OCI-LY1 (cell line): Measurements from ENCODE around the gene SART3.

Experiments
- H2AFZ ChIP-seq: fragments of 200-600 bp; sonication (generic), shearing (Covaris generic); 2 replicates; pipeline ENCODE4 v1.6.0; 2014; ENCODE audit warnings: antibody characterized with exemption, mild to moderate bottlenecking, low read length
- H3F3A ChIP-seq: fragments of 200-600 bp; sonication (generic), shearing (Covaris generic); 2 replicates; pipeline ENCODE4 v1.6.0; 2014; ENCODE audit warnings: mild to moderate bottlenecking, antibody characterized with exemption, low read length, moderate library complexity; ENCODE audit not compliant: insufficient read depth
- H3K27ac ChIP-seq: fragments of 200-600 bp; sonication (generic); 2 replicates; pipeline ENCODE4 v1.5.1; 2014; ENCODE audit warnings: low read length, mixed run types, mild to moderate bottlenecking, low read depth; ENCODE audit not compliant: poor library complexity, severe bottlenecking
- H3K27me3 ChIP-seq: fragments of 200-600 bp; sonication (generic); 2 replicates; pipeline ENCODE4 v1.6.0; 2014; ENCODE audit warnings: antibody characterized with exemption, mild to moderate bottlenecking, low read length, moderate library complexity; ENCODE audit not compliant: insufficient read depth
- H3K36me3 ChIP-seq: fragments of 200-600 bp; sonication (generic); 2 replicates; pipeline ENCODE4 v1.6.1; 2014; ENCODE audit warnings: mild to moderate bottlenecking, antibody characterized with exemption, low read length, moderate library complexity, mixed read lengths; ENCODE audit not compliant: insufficient read depth
- H3K4me1 ChIP-seq: fragments of 200-600 bp; sonication (generic); 2 replicates; pipeline ENCODE4 v1.5.1; 2014; ENCODE audit warnings: mild to moderate bottlenecking, low read length, moderate library complexity; ENCODE audit not compliant: insufficient read depth, severe bottlenecking
- H3K4me2 ChIP-seq: fragments of 200-600 bp; sonication (generic), shearing (Covaris generic); 2 replicates; pipeline ENCODE4 v1.6.1; 2014; ENCODE audit warnings: low read length
- H3K4me3 ChIP-seq: fragments of 200-600 bp; sonication (generic); 2 replicates; pipeline ENCODE4 v1.5.1; 2014; ENCODE audit warnings: low read length, low read depth, mild to moderate bottlenecking, mixed read lengths; ENCODE audit not compliant: poor library complexity, severe bottlenecking
- H3K79me2 ChIP-seq: fragments of 200-600 bp; shearing (Covaris generic); 2 replicates; pipeline ENCODE4 v1.6.1; 2016; ENCODE audit warnings: mixed run types, low read length, mixed read lengths; ENCODE audit not compliant: insufficient read depth
- H3K9ac ChIP-seq: fragments of 200-600 bp; sonication (generic), shearing (Covaris generic); 2 replicates; pipeline ENCODE4 v1.6.1; 2014; ENCODE audit warnings: mild to moderate bottlenecking, low read length, mixed read lengths
- H3K9me2 ChIP-seq: fragments of 200-600 bp; sonication (generic), shearing (Covaris generic); 2 replicates; pipeline ENCODE4 v1.6.1; 2014; ENCODE audit warnings: low read depth, mild to moderate bottlenecking, low read length, mixed read lengths
- H3K9me3 ChIP-seq: fragments of 200-600 bp; shearing (Covaris generic); 2 replicates; pipeline ENCODE4 v1.6.1; 2014; ENCODE audit warnings: low read length, mixed read lengths
- H4K20me1 ChIP-seq: fragments of 200-600 bp; sonication (generic), shearing (Covaris generic); 2 replicates; pipeline ENCODE4 v1.6.0; 2016; ENCODE audit warnings: mild to moderate bottlenecking, low read length; ENCODE audit not compliant: insufficient read depth
- EZH2 ChIP-seq: fragments of 200-600 bp; sonication (generic), shearing (Covaris generic); IDR thresholded peaks from 2 replicates; pipeline ENCODE4 v1.8.0; 2017; ENCODE audit warnings: borderline replicate concordance, mixed run types, mild to moderate bottlenecking, antibody characterized with exemption, low read length, moderate library complexity, mixed read lengths
- TF ChIP-seq, protein P1 (sequence below): fragments of 200-600 bp; sonication (generic), shearing (Covaris generic); IDR thresholded peaks from 2 replicates; pipeline ENCODE4 v1.5.1; 2017; ENCODE audit warnings: mild to moderate bottlenecking, antibody characterized with exemption, low read length, moderate library complexity, mixed read lengths

The SART3 gene

DNA sequence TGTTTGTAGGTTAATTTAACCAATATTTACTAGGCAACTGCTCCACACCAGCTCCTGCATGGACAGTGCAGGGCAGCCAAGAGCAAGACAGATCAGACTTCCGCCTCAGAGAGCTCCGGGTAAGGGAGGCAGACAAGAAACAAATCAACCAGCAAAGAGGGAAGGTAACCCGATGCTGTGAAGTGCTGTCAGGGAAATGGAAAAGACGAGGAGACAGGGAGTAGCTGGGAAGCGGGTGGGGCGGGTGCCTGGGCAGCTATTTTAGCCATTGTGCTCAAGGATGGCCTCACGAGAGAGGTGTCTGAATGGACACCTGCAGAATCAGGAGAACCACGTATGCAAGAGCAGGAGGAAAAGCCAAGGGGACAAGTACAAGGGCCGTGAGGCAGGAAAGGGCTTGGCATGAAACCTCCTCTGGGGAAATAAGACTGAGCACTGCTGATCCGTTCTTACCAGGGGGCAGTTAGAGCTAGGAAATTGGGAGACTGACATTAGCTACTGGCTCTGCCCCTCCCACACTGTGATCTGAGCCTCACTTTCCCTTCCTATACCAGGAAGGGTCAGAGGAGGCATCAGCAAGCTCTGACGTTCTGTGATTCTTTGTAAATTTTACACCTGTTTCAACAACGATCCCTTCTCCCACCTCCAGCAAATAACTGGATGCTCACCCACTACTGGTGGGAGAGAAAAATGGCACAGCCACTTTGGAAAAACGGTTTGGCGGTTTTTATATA is 43.4 kb upstream of the SART3 start:
- H3K4me1 ChIP-seq, result no peaks in the 10 kb centered on the region
- no peaks in the 10 kb centered on the region for H3K9me2 ChIP-seq
- no peaks in the 10 kb centered on the region for H3K27me3 ChIP-seq
- TF ChIP-seq, protein P1, sequence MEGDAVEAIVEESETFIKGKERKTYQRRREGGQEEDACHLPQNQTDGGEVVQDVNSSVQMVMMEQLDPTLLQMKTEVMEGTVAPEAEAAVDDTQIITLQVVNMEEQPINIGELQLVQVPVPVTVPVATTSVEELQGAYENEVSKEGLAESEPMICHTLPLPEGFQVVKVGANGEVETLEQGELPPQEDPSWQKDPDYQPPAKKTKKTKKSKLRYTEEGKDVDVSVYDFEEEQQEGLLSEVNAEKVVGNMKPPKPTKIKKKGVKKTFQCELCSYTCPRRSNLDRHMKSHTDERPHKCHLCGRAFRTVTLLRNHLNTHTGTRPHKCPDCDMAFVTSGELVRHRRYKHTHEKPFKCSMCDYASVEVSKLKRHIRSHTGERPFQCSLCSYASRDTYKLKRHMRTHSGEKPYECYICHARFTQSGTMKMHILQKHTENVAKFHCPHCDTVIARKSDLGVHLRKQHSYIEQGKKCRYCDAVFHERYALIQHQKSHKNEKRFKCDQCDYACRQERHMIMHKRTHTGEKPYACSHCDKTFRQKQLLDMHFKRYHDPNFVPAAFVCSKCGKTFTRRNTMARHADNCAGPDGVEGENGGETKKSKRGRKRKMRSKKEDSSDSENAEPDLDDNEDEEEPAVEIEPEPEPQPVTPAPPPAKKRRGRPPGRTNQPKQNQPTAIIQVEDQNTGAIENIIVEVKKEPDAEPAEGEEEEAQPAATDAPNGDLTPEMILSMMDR, result no peak
- TF ChIP-seq EZH2, result no peak
- no peaks in the 10 kb centered on the region for H3K9me3 ChIP-seq
- H4K20me1 ChIP-seq, result no peaks in the 10 kb centered on the region
- H2AFZ ChIP-seq, result no peak overlapping the region
- H3K36me3 ChIP-seq, result no peaks in the 10 kb centered on the region
- H3K27ac ChIP-seq, result no peak overlapping the region
- no peaks in the 10 kb centered on the region for H3F3A ChIP-seq
- no peak overlapping the region for H3K4me2 ChIP-seq
- no peak overlapping the region for H3K4me3 ChIP-seq
- H3K9ac ChIP-seq, result no peak overlapping the region
- no peaks in the 10 kb centered on the region for H3K79me2 ChIP-seq

DNA sequence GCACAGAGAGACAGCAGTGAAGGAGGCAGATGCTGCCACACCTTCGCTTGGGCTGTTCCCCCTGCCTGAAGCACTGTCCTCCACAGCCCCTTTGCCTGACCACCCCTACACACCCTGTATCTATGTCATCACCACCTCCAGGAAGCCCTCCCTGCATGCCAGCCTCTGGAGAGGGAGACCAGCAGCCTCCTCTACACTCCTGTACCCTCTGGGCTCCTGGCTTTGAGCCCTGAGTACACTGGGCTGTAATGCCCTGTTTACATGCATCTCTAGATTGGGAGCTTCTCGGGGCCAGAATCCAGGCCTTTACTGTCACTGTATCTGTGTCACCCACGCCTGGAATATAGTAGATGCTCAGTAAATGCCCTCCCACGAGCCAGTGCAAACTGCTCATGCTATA is 42.8 kb upstream of the SART3 start:
- no peak for TF ChIP-seq EZH2
- TF ChIP-seq, protein P1, result no peak

DNA sequence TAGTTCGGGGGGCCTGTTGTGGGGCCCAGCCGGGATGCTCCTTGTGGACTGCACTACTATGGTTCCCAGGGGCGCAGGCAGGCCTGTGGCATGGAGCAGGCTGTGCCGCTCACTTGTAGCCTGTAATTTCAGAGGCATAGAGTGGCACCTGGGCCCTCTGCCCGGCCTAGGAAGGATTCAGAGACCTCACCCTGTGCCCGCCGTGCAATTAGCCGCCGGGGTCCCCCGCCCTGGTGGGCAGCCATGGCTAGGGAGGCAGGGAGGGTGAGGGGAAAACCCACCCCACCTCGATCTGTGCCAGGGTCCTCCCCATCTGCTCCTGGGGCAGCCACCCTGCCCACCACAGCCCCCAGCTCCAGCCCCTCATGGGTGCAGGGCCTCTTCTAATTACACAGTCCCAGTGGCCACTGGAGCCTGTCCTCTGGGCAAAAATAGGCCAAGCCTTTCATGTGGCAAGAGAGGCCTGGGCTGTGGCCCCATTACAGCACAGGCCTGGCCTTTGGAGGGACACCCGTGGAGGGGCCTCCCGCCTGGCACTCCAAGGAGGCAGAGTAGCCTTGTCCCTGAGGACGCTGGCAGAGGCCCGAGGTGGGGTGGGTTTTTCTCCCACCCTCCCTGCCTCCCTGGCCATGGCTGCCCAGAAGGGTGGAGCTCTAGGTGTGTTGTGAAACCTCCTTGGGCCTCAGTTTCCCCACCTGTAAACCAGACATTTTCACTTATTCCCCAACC is 42.2 kb upstream of the SART3 start:
- Histone ChIP-seq H4K20me1 (no peaks in the 10 kb centered on the region), H3K9me2 (no peaks in the 10 kb centered on the region), H2AFZ (no peak overlapping the region), H3K4me1 (no peaks in the 10 kb centered on the region), H3F3A (no peaks in the 10 kb centered on the region), H3K79me2 (no peaks in the 10 kb centered on the region), H3K4me3 (no peak overlapping the region), H3K9me3 (no peaks in the 10 kb centered on the region), H3K27me3 (no peaks in the 10 kb centered on the region), H3K4me2 (no peak overlapping the region), H3K9ac (no peak overlapping the region), H3K27ac (no peak overlapping the region), H3K36me3 (no peaks in the 10 kb centered on the region)
- TF ChIP-seq, protein P1, result no peak
- no peak for TF ChIP-seq EZH2

More for the DNA sequence above, 42.8 kb upstream of the SART3 start:
- Histone ChIP-seq H3K27me3 (no peaks in the 10 kb centered on the region), H2AFZ (no peak overlapping the region), H3K27ac (no peak overlapping the region), H3F3A (no peaks in the 10 kb centered on the region), H3K36me3 (no peaks in the 10 kb centered on the region), H3K79me2 (no peaks in the 10 kb centered on the region), H3K4me3 (no peak overlapping the region), H3K4me2 (no peak overlapping the region), H3K9me2 (no peaks in the 10 kb centered on the region), H3K4me1 (no peaks in the 10 kb centered on the region), H3K9me3 (no peaks in the 10 kb centered on the region), H4K20me1 (no peaks in the 10 kb centered on the region), H3K9ac (no peak overlapping the region)
